ENCODE data around the gene RASSF1. TPM values are rescaled to one million over a fixed set of nuclear protein-coding genes. Genes with fewer than 3 reads are reported as not detected.
A peak's percentile ranks its signal among the peaks of the same experiment; 100 is the strongest.

RASSF1 gene
- total RNA-seq, 1 experiment from 2014 or later = 20.0 TPM

DNA sequence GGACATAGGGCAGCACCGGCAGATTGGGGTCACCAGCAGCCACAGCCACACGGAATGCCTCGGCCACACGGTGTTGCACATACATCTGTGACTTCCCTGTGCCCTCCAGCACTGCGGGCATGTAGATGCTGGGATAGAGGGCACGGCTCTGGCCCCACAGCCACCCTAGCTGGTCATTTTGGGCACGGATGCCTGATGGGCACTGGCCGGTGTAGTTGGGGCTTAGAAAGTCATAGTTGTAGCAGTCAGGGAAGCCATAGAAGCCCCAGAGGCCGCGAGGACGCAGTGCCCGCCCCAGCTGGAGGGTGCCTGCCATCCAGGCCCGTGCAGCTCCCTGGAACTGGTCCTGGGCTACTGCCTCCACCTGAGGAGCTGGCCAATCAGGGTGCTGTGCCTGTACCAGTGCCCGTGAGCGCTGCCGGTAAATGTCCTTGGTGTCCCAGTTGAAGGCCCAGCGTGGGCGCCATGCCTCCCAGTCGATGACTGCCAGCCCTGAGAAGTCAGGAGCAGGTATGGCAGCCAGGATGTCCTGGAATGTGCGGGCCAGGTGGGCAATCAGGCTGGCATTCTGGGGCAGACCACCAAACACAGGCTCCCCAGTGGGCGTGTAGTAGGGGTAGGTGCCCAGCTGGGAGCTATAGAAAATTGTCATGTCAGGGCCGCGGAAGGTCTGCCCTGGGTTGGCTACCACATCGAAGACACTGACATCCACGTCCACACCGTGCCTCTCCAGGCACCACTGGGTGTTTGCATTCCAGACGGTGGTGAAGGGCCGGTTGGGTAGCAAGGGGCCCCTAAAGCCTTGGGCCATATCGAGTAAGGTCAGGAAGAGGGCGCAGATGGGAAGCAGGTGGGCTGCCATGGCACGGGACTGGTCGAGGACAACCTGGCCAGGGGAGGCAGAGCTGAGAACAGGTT, 38.3 kb downstream of the RASSF1 start:
- no peaks in the 10 kb centered on the region for H4K20me1 ChIP-seq (ENCODE audit: low read length)
- H3K4me1 ChIP-seq (ENCODE audit: insufficient read depth, low read length) = peaks cover 20% of the 10 kb centered on the region
- no peaks in the 10 kb centered on the region for H3K9me2 ChIP-seq (replicated peaks; ENCODE audit: low read length)
- intact Hi-C loops (cut with micrococcal nuclease) = no loop called here
- no peak overlapping the region for H3K4me2 ChIP-seq (ENCODE audit: low read length)
- no peaks in the 10 kb centered on the region for H3K36me3 ChIP-seq (ENCODE audit: low read depth, low read length)
- H3K9ac ChIP-seq (ENCODE audit: low read length) = no peak overlapping the region
- H3K4me3 ChIP-seq (ENCODE audit: low read length) = no peak overlapping the region
- no peak for ATAC-seq
- ChIA-PET POLR2A (ENCODE audit: unreplicated experiment) (no interaction called here), CTCF (interaction anchor here (0.6 to 1.0 kb wide), 2 partner anchors 22 to 170 kb away, joined by 4 to 22 read pairs; no protein-coding TSS in a partner anchor)
- H3K27ac ChIP-seq (ENCODE audit: low read length) = no peak overlapping the region
- no peaks in the 10 kb centered on the region for H3K27me3 ChIP-seq (ENCODE audit: low read length)
- no peaks in the 10 kb centered on the region for H3F3A ChIP-seq (ENCODE audit: low read length, unreplicated experiment)
- no peak overlapping the region for H2AFZ ChIP-seq (ENCODE audit: low read length)
- peaks cover 14% of the 10 kb centered on the region for H3K79me2 ChIP-seq (ENCODE audit: low read length)
- no TSS peak for BruUV-seq (replicated peaks)
- no peak for DNase-seq
- TF ChIP-seq, protein P1, sequence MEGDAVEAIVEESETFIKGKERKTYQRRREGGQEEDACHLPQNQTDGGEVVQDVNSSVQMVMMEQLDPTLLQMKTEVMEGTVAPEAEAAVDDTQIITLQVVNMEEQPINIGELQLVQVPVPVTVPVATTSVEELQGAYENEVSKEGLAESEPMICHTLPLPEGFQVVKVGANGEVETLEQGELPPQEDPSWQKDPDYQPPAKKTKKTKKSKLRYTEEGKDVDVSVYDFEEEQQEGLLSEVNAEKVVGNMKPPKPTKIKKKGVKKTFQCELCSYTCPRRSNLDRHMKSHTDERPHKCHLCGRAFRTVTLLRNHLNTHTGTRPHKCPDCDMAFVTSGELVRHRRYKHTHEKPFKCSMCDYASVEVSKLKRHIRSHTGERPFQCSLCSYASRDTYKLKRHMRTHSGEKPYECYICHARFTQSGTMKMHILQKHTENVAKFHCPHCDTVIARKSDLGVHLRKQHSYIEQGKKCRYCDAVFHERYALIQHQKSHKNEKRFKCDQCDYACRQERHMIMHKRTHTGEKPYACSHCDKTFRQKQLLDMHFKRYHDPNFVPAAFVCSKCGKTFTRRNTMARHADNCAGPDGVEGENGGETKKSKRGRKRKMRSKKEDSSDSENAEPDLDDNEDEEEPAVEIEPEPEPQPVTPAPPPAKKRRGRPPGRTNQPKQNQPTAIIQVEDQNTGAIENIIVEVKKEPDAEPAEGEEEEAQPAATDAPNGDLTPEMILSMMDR (conservative IDR thresholded peaks at IDR 0.05; ENCODE audit: low read depth, low read length) = no peak
- TF ChIP-seq EZH2phosphoT487 (IDR thresholded peaks at IDR 0.05; ENCODE audit: borderline replicate concordance, low read length) (no peak), EZH2 (IDR thresholded peaks at IDR 0.05; ENCODE audit: low read length, unreplicated experiment) (no peak)
- H3K9me3 ChIP-seq (ENCODE audit: low read length) = 0 out of 2 replicates have a peak, but pooled peaks cover 5% of the 10 kb centered on the region

DNA sequence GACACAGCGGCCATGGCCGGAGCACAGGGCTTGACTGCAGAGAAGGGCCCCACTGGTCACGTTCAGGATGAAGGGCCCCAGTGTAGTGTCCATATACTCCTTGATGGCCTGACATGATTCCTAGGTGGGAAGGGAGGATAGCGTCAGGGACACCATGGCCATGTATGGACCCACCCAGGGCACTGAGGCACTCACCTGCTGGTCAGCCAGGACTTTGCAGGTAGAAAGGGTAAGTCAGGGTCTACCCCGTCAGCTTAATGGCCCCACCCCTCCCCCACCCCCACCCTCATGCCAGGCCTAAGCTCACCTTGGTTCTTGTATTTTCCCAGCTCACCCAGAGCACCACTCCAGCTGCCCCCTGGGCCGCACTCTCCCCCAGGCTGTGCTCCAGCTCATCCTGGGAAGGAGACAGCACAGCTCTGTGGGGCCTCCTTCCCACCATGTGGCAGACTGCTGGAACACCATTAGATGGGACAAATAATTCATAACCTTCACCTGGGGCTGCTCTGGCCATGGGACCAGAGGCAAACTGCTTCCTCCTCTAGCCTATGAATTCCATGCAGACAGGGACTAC, 39.9 kb downstream of the RASSF1 start:
- no peak for ATAC-seq
- CTCF ChIA-PET = no interaction called here
- H3K27ac ChIP-seq (ENCODE audit: low read length) = peak overlapping the region; percentile 90

More for the DNA sequence above, 39.9 kb downstream of the RASSF1 start:
- POLR2A ChIA-PET (ENCODE audit: unreplicated experiment) = interaction anchor here (0.6 kb wide), 1 partner anchor 1861 kb away, joined by 4 read pairs; the partner anchor contains the start of genes CCDC51 and TMA7
- peak overlapping the region; percentile 71 for H3K4me2 ChIP-seq (ENCODE audit: low read length)
- H3F3A ChIP-seq (ENCODE audit: low read length, unreplicated experiment) = no peaks in the 10 kb centered on the region
- no peak overlapping the region for H2AFZ ChIP-seq (ENCODE audit: low read length)
- no peaks in the 10 kb centered on the region for H3K27me3 ChIP-seq (ENCODE audit: low read length)
- peaks cover 14% of the 10 kb centered on the region for H3K79me2 ChIP-seq (ENCODE audit: low read length)
- no peaks in the 10 kb centered on the region for H3K36me3 ChIP-seq (ENCODE audit: low read depth, low read length)
- no peak overlapping the region for H3K4me3 ChIP-seq (ENCODE audit: low read length)
- no peak for DNase-seq
- H3K9me2 ChIP-seq (replicated peaks; ENCODE audit: low read length) = no peaks in the 10 kb centered on the region
- H3K4me1 ChIP-seq (ENCODE audit: insufficient read depth, low read length) = peaks cover 20% of the 10 kb centered on the region
- H3K9ac ChIP-seq (ENCODE audit: low read length) = peak overlapping the region; percentile 81
- intact Hi-C loops (cut with micrococcal nuclease) = no loop called here
- H4K20me1 ChIP-seq (ENCODE audit: low read length) = no peaks in the 10 kb centered on the region
- 0 out of 2 replicates have a peak, but pooled peaks cover under 1% of the 10 kb centered on the region for H3K9me3 ChIP-seq (ENCODE audit: low read length)
- no TSS peak for BruUV-seq (replicated peaks)
- TF ChIP-seq, protein P1 (conservative IDR thresholded peaks at IDR 0.05; ENCODE audit: low read depth, low read length) = no peak
- TF ChIP-seq EZH2phosphoT487 (IDR thresholded peaks at IDR 0.05; ENCODE audit: borderline replicate concordance, low read length) (no peak), EZH2 (IDR thresholded peaks at IDR 0.05; ENCODE audit: low read length, unreplicated experiment) (no peak)

Data from PC-3 (cell line).